HG03139 (cell line): ENCODE data around the gene GLIS1.

Source experiments
- ATAC-seq: cut with Tn5 transposase; IDR thresholded peaks from one replicate; pipeline ENCODE4 v1.9.1; 2021; ENCODE audit not compliant: unreplicated experiment

Gene GLIS1

DNA sequence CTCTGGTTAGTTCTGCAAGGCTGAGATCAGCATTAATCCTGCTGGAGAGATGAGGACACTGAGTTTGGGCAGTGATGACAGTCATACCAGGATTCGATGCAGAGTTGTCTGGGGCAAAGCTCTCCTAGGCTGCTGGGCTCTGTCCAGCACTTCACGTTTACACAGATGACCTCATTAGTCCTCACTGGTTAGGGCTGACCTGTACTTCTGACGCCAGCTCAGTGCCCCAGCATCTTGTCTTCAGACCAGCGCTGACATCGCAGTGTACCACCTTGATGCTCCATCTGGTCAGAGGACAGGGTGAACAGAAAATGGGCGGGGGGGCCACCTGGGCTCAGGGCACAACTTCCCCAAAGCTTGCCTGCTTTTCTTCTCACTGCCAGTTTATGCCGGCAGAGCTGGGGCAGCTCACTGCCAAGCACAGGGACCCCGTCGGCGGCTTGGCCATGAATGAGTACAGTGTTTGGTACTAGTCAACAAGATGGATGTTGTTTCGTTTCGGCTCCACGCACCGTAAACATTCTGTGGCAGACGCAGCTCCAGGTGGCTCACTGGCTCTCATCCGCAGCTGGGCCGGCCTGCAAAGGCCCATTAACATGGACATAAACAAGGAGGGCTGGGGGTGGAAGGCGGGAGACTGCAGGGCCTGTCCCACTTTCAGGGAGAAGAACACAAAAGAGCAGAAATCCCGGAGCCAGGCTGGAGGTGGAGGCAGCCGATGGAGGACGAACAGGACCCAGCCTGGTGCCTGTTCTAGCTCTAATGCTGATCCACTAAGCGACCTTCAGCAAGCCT lies 118.7 kb downstream of the GLIS1 start:
- ATAC-seq, result no peak

GRCh38 chr1:53619367-53620060 lies 119.5 kb downstream of the GLIS1 start:
- ATAC-seq, result no peak

GRCh38 chr1:53618500-53619366 lies 120.2 kb downstream of the GLIS1 start:
- ATAC-seq, result no peak

DNA sequence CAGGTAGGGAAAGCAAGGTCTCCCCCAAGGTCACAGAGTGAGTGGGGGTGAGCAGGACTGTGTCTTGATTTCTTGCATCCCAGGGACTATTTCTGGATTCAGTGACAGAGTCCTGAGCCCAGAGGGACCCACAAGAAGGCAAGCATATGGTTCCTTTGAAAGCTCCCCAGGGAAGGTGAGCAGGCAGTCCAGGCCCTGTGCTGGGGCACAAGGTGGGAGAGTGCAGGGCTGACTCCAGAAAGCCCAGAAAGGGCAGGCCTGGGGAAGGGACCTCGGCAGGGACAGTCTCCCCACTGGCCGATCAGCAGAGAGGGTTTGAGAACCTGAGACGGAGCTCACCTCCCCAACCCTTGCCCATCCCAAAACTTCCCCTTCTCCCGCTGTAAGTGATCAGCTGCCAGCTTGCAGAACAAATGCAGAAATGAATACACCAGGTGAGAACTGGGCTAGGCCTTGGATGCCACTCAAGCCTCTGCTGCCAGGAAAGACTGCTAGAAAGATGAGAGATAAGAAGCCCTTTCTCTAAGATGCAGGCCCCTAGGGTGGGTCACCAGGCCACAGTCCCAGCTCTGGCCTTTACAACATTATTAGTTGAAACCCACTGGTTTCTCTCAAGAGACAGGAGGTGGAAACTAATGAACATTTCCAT lies 121.0 kb downstream of the GLIS1 start:
- ATAC-seq, result no peak

DNA sequence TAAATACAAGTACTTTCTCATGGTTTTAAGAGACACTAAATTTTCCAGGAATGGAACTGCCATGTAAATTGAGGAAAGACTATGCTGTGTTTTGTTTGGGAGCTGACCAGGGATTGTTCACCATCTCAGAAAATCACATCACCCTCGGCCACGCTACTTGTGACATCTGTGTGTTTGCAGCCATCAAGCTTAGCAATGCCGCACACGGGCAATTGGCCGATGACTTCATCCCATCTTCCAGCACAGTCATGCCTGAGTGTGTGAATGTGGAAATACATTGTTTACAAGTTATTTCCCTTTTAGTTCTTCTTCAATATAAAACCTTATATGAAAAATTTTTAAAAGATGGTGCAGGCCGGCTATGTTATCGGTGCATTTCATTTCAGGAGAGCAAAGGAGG lies 121.6 kb downstream of the GLIS1 start:
- no peak for ATAC-seq

DNA sequence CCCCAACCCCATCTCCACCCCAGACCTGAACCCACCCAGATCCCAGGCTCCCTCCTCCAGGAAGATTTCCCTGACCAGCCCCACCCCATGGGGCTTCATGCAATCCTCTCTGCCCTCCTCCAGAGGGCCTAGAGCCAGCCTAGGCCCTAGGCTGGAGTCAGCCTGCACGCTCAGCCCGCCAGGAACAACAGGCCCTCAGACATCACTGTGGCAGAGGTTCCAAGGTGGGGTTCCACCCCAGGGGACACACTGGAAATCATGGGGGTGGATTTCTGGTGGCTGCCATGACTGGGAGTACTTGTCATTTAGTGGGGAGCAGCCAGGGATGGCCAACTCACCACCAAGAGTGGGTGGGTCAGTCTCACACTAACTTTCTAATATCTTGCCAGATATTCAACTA lies 122.0 kb downstream of the GLIS1 start:
- ATAC-seq, result no peak

DNA sequence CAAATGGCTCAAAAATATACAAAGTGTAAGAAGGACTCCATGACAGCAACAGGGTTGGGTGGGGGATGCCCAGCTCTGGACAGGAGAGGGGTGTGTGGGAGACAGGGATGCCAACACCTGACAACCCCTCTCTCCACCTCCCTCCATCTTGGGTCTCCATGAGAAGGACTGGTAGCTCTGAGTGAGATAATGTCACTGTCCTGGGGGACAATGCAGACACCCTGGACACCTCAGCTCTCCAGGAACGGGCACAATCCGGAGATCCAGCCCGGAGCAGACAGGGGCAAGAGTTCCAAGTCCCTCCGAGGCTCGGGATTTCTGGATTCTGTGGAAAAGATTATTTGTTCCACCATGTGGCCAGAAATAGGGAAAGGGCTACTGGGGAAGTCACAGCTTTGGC lies 122.5 kb downstream of the GLIS1 start:
- no peak for ATAC-seq

- ATAC-seq, result no peak
These were observed 123.9 kb downstream of the GLIS1 start for GRCh38 chr1:53615101-53615500.

DNA sequence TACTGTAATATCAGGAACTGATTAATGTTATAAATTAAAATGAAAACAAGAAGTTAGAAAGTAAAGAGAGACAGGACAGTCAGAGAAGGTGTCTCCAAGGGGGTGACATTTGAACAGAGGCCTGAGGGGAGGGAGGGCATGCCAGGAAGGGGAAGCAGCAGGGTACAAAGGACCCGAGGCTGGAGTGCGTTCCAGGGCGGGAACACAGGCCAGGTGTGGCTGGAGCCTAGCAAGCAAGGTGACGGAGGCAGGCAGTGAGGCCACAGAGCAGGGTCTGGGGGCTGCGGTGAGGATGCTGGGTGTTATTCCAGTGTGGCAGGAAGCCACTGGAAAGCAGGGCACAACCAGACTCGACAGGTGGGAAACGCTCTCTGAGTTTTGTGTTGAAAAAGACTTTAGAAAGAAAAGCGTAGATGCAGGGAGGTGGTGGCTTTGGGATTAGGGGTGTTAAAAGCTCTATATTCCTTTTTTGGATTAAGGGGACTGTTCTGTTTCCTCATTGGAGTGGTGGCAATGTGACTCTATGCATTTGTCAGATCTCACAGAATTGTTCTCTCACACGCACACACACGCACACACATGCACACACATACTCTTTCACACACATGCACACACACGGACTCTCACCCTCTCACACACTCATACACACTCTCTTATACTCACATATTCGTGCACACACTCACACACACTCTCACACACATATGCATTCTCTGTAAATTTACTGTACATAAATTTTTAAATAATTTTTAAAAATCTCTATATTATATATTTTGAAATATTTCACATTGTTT lies 124.5 kb downstream of the GLIS1 start:
- no peak for ATAC-seq

GRCh38 chr1:53608676-53609075 lies 130.3 kb downstream of the GLIS1 start:
- no peak for ATAC-seq

DNA sequence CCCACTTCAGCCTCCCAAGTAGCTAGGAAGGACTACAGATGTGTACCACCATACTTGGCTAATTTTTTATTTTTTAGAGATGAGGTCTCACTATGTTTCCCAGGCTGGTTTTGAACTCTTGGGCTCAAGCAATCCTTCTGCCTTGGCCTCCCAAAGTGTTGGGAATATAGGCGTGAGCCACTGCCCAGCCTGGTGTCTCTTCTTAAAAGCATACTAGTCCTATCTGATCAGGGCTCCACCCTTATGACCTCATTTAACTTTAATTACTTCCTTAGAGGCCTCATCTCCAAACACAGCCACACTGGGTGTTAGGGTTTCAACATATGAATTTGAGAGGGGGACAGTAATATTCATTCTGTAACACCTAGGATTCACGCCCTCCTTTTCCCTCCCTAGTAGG lies 130.9 kb downstream of the GLIS1 start:
- no peak for ATAC-seq

GRCh38 chr1:53606651-53607051 lies 132.3 kb downstream of the GLIS1 start:
- no peak for ATAC-seq

GRCh38 chr1:53606197-53606596 lies 132.8 kb downstream of the GLIS1 start:
- ATAC-seq, result no peak

GRCh38 chr1:53605181-53605580 lies 133.8 kb downstream of the GLIS1 start:
- no peak for ATAC-seq

DNA sequence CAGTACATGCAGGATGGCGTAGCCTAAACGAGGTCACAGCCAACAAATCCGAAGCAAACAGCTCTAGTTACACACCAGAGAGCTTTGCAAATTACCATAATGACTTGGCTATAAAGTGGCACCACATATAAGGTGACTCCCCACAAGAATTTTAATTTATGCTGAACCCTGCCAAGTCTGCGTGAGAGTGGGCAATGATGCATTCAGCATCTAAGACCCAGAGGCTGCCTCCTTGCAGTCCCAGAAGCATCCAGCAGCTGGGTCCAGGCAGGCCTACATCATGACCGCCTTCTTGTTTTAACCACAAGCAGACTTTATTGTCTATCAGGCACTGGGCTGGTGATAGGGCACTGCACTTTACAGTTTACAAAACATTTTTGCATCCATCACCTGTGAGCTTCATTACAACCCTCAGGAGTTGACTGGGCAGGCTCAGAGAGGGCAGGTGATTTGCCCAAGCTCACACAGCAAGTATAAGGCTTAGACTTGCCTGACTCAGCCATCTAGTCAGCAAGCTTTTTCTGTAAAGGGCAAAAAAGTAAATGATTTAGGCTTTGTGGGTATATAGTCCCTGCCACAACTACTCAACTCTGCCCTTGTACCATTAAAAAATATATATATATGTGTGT lies 134.6 kb downstream of the GLIS1 start:
- no peak for ATAC-seq

GRCh38 chr1:53603431-53603830 lies 135.5 kb downstream of the GLIS1 start:
- no peak for ATAC-seq

GRCh38 chr1:53601867-53602775 lies 136.8 kb downstream of the GLIS1 start:
- ATAC-seq, result no peak

DNA sequence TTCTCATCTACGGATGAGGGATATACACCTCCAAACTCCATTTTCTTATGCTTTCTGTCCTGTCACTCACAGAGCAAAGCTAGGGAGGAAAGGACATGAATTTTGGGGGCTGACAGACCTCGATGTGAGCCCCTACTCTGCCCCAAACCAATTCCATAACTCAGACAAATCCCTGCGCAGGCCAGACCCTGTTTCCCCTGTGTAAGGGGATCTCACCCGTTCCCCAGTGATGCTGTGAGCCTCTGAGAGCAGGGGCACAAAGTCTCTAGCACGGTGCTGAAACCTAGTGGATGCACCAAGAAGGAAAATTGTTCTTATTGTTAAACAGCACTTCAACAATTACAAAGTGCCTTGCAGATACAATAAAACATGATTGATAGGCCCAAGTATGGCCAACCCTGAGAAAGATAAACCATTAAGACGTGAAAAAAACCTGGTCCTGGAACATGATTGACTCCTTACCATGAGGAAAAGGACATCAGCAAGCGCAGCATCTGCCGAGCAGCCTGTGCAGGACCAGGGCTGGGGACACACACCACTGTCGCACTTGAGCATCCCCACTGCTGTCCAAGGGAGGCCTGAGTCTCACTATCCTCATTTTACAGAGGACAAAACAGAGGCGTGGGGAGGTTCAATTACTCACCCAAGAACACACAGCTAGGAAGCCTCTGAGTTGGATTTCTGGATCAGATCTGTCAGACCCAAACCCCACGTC lies 137.8 kb downstream of the GLIS1 start:
- no peak for ATAC-seq
